ENCODE data around the gene KLHL3. TPM values are rescaled to one million over a fixed set of nuclear protein-coding genes. Genes with fewer than 3 reads are reported as not detected.

KLHL3 gene
- total and polyA plus RNA-seq, 9 of the 15 experiments (the other 6 are each of a cell fraction or from before 2014, with no cell fraction given) = under 0.01 to 1.5 (median 0.22) TPM

DNA sequence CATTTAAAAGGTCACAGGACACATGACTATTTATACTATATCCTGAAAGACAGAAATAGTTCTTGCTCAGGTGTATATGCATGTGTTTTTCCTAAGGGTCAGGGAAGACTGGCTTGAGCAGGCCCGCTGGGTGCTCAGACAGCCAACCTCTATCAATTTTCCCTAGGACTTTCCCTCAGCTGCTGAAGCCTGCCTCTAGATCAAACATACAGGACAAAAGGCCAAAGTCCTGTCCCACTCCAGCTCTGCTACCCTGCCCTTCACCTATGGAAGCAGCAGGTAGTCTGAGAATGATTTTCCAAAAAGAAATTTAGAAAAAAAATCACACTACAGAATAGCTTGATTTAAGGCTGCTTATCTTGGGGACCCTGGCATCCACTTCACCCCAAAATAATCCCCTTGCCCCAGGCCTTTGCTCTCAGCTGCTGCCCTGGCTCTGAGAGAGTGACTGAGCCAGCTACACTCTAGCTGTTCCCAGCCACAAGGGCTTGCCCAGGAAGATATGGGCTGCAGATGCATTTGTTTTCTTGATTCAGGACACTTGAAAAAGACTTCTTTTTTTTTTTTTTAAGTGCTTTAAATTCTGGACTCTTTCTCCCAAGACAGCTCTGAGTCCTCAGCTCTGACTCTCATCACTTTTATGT lies 42.5 kb downstream of the KLHL3 start (continued):
- TF ChIP-seq, protein P1, sequence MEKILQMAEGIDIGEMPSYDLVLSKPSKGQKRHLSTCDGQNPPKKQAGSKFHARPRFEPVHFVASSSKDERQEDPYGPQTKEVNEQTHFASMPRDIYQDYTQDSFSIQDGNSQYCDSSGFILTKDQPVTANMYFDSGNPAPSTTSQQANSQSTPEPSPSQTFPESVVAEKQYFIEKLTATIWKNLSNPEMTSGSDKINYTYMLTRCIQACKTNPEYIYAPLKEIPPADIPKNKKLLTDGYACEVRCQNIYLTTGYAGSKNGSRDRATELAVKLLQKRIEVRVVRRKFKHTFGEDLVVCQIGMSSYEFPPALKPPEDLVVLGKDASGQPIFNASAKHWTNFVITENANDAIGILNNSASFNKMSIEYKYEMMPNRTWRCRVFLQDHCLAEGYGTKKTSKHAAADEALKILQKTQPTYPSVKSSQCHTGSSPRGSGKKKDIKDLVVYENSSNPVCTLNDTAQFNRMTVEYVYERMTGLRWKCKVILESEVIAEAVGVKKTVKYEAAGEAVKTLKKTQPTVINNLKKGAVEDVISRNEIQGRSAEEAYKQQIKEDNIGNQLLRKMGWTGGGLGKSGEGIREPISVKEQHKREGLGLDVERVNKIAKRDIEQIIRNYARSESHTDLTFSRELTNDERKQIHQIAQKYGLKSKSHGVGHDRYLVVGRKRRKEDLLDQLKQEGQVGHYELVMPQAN (IDR thresholded peaks at IDR 0.05; ENCODE audit: borderline replicate concordance) = no peak
- TF ChIP-seq ZC3H11A (IDR thresholded peaks at IDR 0.05; ENCODE audit: low read depth, low read length) = no peak
- no peak for TF ChIP-seq U2AF1 (optimal IDR thresholded peaks at IDR 0.05; ENCODE audit: low read depth, low read length)
- TF ChIP-seq ZNF282 (CRISPR knock-in tag; IDR thresholded peaks at IDR 0.05) = no peak
- TF ChIP-seq, protein P2, sequence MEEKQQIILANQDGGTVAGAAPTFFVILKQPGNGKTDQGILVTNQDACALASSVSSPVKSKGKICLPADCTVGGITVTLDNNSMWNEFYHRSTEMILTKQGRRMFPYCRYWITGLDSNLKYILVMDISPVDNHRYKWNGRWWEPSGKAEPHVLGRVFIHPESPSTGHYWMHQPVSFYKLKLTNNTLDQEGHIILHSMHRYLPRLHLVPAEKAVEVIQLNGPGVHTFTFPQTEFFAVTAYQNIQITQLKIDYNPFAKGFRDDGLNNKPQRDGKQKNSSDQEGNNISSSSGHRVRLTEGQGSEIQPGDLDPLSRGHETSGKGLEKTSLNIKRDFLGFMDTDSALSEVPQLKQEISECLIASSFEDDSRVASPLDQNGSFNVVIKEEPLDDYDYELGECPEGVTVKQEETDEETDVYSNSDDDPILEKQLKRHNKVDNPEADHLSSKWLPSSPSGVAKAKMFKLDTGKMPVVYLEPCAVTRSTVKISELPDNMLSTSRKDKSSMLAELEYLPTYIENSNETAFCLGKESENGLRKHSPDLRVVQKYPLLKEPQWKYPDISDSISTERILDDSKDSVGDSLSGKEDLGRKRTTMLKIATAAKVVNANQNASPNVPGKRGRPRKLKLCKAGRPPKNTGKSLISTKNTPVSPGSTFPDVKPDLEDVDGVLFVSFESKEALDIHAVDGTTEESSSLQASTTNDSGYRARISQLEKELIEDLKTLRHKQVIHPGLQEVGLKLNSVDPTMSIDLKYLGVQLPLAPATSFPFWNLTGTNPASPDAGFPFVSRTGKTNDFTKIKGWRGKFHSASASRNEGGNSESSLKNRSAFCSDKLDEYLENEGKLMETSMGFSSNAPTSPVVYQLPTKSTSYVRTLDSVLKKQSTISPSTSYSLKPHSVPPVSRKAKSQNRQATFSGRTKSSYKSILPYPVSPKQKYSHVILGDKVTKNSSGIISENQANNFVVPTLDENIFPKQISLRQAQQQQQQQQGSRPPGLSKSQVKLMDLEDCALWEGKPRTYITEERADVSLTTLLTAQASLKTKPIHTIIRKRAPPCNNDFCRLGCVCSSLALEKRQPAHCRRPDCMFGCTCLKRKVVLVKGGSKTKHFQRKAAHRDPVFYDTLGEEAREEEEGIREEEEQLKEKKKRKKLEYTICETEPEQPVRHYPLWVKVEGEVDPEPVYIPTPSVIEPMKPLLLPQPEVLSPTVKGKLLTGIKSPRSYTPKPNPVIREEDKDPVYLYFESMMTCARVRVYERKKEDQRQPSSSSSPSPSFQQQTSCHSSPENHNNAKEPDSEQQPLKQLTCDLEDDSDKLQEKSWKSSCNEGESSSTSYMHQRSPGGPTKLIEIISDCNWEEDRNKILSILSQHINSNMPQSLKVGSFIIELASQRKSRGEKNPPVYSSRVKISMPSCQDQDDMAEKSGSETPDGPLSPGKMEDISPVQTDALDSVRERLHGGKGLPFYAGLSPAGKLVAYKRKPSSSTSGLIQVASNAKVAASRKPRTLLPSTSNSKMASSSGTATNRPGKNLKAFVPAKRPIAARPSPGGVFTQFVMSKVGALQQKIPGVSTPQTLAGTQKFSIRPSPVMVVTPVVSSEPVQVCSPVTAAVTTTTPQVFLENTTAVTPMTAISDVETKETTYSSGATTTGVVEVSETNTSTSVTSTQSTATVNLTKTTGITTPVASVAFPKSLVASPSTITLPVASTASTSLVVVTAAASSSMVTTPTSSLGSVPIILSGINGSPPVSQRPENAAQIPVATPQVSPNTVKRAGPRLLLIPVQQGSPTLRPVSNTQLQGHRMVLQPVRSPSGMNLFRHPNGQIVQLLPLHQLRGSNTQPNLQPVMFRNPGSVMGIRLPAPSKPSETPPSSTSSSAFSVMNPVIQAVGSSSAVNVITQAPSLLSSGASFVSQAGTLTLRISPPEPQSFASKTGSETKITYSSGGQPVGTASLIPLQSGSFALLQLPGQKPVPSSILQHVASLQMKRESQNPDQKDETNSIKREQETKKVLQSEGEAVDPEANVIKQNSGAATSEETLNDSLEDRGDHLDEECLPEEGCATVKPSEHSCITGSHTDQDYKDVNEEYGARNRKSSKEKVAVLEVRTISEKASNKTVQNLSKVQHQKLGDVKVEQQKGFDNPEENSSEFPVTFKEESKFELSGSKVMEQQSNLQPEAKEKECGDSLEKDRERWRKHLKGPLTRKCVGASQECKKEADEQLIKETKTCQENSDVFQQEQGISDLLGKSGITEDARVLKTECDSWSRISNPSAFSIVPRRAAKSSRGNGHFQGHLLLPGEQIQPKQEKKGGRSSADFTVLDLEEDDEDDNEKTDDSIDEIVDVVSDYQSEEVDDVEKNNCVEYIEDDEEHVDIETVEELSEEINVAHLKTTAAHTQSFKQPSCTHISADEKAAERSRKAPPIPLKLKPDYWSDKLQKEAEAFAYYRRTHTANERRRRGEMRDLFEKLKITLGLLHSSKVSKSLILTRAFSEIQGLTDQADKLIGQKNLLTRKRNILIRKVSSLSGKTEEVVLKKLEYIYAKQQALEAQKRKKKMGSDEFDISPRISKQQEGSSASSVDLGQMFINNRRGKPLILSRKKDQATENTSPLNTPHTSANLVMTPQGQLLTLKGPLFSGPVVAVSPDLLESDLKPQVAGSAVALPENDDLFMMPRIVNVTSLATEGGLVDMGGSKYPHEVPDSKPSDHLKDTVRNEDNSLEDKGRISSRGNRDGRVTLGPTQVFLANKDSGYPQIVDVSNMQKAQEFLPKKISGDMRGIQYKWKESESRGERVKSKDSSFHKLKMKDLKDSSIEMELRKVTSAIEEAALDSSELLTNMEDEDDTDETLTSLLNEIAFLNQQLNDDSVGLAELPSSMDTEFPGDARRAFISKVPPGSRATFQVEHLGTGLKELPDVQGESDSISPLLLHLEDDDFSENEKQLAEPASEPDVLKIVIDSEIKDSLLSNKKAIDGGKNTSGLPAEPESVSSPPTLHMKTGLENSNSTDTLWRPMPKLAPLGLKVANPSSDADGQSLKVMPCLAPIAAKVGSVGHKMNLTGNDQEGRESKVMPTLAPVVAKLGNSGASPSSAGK (IDR thresholded peaks at IDR 0.05) = no peak
- TF ChIP-seq ZNF274 (IDR thresholded peaks at IDR 0.05; ENCODE audit: borderline replicate concordance, low read depth, low read length) = no peak
- TF ChIP-seq SUPT5H (IDR thresholded peaks at IDR 0.05) = no peak
